Central memory CD4-positive, alpha-beta T cell (primary cell): ENCODE measurements around the gene PDCD6IP.
"Not testable (repeated sequence)": the region's sequence is repeated elsewhere in the genome, so short reads cannot be mapped to it uniquely, and the experiment has no call there.

Source experiments
- DNase-seq: peaks from one replicate; pipeline ENCODE4 v3.0.0; 2022

PDCD6IP gene

DNA sequence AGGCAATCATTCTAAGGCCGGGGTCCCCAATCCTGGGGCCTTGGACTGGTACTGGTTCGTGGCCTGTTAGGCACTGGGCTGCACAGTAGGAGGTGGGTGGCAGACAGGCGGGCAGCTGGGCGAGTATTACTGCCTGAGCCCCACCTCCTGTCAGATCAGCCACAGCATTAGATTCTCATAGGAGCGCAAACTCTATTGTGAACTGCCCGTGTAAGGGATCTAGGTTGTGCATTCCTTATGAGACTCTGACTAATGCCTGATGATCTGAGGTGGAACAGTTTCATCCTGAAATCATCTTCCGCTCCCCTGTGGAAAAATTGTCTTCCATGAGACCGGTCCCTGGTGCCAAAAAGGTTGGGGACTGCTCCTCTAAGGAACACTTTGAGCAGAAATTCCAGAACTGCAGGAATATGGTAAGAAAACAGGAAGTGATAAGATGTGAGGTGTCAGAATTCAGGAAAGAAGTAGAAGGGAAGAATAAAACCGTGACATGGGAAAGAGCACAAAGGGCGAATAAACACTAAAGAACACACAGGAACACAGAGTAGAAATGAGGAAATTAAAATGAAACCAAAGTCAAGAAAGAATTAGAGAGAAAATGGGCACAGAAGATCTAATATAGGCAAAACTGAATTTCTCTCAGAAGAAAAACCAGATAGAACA is 57.6 kb downstream of the PDCD6IP start:
- no peak for DNase-seq

GRCh38 chr3:33857701-33858100 is 59.3 kb downstream of the PDCD6IP start:
- not testable (repeated sequence) for DNase-seq

DNA sequence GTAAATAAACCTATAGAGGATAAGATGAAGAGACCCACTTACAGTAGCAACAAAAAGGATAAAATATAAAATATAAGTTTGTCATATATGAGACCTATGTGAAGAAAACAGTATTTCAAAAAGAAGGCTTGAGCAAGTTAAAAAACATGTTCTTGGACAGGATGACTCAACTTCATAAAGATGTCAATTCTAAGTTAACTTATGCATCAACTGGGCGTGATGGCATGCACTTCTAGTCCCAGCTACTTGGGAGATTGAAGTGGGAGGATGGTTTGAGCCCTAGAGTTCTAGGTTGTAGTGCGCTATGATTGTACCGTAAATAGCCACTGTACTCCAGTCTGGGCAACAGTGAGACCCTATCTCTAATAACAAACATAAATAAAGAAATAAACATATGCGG is 59.7 kb downstream of the PDCD6IP start:
- DNase-seq: no peak

DNA sequence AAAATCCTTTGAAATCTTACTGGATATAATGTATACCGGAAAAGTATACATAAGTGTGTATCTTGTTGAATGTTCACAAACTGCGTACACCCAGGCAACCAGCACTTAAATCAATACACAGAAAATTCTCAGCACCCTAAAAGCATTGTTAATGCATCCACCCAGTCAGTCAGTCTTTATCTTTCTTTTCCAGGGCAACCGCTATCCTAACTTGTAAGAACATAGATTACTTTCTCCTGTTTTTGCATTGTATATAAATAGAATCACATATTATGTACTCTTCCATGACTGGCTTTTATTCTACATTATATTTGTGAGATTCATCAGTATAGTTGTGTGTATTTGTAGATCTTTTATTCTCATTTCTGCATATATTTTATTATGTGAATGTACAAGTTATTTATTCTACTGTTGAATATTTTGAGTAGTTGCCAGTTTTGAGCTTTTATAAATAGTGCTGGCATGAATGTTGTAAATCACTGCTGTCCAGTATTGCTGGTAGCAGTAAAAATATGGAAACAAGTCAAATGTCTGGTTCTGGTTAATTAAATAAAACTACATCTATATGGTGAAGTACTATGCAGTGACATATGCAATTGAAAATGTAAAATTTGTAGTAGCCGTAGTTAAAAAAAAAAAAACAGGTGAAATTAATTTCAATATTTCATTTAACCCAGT is 62.1 kb downstream of the PDCD6IP start:
- DNase-seq: no peak

DNA sequence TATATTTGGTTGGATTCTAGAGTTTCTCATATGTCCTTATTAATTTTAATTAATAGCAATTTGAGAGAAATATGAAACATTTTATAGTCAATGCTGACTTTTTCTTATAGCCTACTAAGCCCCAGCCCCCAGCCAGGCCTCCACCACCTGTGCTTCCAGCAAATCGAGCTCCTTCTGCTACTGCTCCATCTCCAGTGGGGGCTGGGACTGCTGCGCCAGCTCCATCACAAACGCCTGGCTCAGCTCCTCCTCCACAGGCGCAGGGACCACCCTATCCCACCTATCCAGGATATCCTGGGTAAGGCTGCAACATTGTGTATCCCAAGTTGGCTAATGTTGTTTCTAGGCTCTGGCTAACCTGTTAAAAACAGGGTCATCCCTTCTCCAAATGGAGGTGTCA is 66.7 kb downstream of the PDCD6IP start:
- no peak for DNase-seq

- DNase-seq: no peak
Measured at GRCh38 chr3:33868309-33868708, 69.9 kb downstream of the PDCD6IP start.

DNA sequence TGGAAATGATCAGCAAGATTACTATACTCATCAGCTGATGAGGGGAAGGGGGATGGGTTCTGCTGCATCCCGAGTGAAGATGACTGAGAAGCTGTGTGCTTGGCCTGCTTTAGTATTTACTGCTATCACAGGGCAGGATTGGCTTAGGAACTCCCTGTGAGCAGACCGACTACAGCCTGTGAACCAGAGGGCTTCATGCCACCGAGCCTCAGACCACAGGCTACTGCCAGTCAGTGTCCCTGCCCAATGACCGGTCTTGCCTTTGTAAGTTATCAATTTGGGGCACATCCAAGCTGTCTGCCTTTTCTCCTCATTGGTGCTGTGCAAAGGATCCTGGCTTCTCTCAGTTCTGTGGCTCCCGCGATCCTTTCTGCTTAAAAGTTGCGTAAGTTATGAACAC is 71.5 kb downstream of the PDCD6IP start:
- no peak for DNase-seq

- DNase-seq: no peak
Measured at GRCh38 chr3:33874815-33875214, 76.4 kb downstream of the PDCD6IP start.

DNA sequence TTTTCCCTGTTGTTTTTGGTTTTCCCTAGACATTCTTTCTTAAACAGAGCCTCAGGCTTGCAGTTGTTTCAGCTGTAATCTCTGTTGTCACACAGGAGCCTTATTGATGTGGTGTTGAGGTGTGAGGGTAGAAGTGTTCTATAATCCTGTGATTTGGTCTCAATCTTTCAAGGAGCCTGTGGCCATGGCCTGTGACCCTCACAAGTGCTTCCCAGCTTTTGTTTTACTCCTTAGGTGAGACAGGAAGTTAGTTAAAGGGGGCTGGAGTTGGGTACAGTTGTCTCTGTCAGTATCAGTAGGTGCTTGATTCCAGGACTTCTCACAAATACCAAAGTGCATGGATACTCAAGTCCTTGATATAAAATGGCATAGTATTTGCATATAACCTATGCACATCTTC is 77.2 kb downstream of the PDCD6IP start:
- DNase-seq: no peak

GRCh38 chr3:33877187-33877586 is 78.8 kb downstream of the PDCD6IP start:
- DNase-seq: no peak

DNA sequence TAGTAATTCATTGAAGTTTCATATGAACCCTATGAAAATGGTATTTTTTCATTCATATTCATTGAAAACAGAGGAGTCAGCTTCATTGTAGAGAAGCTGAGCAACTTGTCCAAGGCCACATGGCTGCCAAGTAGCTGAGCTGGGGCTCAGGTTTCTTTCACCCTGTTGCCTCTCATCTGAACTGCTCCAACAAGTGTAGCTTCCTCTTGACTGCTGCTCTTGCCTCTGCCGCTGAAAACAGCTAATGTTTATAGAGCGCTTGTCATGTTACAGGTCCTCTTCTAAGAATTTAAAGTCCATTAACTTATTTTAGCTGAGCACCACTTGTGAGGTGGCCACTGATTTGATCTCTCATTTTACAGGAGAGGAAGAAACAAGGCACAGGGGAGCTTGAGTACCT is 81.1 kb downstream of the PDCD6IP start:
- DNase-seq: no peak

DNA sequence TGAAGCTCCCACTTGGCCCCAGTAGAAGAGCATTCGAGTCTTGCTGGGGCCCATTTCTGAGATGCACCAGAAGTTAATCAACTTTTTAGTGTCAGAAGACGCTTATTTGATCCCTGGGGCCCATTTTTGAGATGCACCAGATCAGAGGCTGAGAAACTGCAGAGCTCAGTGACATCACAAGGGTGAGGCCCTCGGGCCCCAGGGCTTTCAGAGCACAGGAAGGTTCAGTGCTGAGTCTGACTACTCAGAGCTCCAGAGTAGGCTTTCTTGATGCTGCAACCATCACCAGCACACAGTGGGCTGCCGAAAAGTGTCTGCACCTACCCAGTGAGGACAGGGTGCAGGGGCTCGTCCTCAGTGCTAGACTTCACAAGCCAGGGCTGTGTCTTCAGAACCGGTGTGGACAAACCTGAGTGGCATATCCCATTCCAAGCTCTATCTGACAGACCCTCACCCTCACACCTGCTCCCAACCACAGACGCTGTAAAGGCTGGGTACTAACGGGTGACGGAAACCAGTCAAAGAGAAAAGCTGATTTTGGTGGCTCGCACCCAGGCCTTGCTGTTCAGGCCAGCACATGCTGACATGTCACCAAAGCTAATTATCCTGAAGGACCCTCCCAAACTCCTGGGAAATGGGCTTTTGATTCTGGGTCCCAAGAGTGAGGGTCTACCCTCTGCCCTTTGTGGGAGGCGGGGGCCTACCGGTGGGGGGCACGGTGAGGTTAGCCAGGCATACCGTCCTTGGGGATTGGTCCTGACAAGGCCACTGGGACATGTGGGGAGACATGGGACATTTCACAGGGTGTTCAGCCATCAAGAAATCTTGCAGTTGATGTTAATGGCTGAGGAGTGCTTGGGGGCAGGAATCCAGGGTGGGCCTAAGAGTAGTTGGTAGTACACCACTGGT is 83.0 kb downstream of the PDCD6IP start:
- no peak for DNase-seq

GRCh38 chr3:33882296-33882695 is 83.9 kb downstream of the PDCD6IP start:
- no peak for DNase-seq

- DNase-seq: peak; percentile 34
Measured at GRCh38 chr3:33883538-33883950, 85.1 kb downstream of the PDCD6IP start.

DNA sequence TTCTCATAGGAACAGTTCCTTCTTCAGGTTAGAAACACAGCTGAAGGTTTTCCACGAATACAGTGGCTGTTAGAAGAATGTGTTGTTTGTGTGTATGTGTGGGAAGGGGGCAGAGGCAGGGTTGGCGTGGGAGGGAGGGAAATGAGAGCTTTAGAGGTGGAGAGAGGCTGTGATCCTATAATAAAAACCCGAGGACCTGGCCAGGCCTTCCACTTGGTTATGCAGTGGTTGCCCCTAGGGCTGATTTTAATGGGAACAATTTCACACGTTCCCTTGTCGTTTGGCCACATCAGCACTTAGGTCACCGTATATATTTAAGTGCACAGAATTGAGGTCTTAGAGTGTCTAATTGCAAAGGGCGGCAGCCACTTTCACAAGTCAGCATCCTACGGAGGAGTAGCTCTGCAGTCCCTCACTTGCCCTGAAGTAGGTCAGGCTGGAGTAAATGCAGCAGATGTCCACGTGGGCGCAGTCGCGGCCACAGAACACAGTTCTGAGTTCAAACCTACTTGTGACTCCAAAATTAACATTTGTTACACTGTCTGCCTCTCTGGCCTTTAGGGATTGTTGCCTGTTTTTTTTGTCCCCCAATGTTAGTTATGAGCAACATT is 85.6 kb downstream of the PDCD6IP start:
- no peak for DNase-seq

- no peak for DNase-seq
Measured at GRCh38 chr3:33884701-33885100, 86.3 kb downstream of the PDCD6IP start.

DNA sequence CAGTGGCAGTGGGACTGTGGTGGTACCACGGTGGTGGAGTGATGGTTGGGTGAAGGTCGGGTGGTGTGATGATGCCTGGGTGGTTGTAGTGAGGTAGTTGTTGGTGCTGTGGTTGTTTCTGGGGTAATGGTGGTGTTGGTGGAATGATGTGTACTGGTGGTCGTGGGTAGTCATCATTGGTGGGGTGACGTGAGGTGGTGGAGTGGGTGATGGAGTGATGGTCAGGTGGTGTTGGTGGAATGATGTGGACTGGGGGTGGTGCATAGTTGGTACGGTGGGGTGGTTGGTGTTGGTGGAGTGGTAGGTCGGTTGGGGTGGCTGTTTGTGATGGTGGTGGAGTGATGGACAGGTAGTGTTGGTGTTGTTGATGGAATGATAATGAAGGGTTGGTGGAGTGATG is 87.1 kb downstream of the PDCD6IP start:
- DNase-seq: no peak

GRCh38 chr3:33886015-33886414 is 87.6 kb downstream of the PDCD6IP start:
- no peak for DNase-seq

DNA sequence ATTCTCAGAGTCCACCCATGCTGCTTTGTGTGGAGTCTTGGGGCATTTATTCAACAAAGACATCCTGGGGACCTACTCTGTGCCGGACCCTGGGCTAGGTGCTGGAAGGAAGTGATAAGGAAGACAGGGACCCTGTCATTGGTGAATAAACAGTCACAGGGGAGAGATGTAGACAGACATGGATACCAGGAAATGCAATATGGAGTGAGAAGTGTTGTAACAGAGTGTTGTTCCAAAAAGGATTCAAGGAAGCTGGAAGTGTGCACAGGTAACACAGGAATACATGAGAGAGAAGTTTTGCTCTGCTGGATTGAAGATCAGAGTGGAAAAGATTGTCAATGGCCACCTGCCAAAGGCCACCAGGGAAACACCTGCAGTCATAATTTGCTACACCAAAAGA is 89.0 kb downstream of the PDCD6IP start:
- no peak for DNase-seq

DNA sequence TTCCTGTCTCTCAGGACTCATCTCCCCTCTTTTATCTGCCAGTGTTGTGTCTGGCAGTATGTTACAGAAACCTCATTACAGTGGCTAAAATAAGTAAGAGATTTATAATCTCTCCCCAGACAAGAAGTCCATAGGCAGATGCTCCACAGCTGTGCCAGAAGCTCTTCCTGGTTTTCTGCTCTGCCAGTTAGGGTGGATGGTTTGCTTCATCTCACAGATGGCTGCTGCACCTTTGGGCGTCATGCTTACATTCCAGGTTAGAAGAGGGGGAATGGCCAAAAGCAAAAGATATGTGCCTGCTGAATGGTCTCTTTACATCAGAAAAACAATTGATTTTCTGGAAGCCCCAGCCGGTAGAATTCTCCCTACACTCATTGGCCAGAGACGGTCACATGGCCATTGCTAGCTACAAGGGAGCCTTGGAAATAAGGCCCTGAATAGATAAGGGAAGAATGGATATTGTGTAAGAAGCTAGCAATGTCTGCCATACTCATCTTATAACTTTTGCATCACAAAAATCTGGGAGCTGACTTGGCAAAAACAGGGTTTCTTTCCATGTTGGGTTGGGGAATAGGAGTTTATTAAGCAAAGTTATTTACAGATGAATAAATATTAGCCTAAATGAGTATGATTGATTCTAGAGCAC is 91.1 kb downstream of the PDCD6IP start:
- DNase-seq: no peak

DNA sequence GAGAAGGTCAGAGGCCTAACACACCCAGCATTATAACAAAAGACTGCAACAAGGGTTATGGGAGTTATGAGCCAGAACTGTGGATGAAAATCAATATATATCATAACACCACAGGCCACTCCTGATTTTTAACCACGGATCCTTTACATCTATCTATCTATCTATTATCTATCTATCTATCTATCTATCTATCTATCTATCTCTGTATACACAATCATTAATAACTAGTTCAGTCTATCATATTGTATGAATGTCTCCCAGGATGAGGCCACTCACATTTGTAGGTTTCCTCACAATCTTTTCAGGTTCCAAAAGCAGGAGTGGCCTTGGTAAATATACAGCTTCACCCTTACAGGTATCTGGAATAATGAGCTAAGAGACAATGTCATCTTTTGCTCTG is 94.2 kb downstream of the PDCD6IP start:
- no peak for DNase-seq

DNA sequence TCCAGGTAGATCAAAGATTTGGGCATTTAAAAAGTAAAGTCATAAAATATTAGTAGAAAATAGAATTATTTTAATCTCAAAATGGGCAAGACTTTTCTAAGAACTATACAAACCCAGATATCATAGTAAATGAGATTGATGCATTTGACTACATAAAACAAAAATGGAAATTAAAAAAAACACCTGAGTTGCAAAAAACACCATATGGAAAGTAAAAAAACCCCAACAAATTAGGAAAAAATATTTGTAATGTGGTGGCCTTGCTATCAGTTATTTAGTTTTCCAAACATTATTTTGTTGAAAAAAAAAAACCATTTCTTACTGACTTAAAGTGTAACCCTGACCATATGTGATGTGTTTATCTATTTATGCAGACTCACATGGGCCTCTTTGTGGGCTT is 97.2 kb downstream of the PDCD6IP start:
- DNase-seq: no peak

DNA sequence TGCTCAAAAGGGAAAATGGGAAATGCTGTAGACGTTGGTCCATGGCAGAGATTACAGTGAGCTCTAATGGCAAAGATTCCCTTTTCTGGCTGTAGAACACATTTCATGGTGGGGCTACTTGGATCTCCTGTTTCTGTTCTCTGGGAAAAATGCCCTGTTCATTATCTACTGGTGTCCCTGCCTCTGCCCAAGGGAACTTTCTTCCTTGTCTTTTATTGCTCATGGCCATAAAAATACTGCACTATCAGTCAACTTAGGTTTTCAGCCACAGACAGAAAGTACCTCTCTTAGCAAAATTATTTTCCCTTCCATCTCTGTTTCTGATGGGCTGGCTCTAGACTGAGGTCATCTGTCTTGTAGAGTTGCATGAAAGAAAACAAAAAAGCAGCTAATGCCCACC is 98.9 kb downstream of the PDCD6IP start:
- no peak for DNase-seq
